ENCODE results near the gene PNPLA1. TPM values are rescaled to one million over a fixed set of nuclear protein-coding genes. Genes with fewer than 3 reads are reported as not detected.

PNPLA1 gene
- total RNA-seq, 4 donors from 2014 or later, result not detected

DNA sequence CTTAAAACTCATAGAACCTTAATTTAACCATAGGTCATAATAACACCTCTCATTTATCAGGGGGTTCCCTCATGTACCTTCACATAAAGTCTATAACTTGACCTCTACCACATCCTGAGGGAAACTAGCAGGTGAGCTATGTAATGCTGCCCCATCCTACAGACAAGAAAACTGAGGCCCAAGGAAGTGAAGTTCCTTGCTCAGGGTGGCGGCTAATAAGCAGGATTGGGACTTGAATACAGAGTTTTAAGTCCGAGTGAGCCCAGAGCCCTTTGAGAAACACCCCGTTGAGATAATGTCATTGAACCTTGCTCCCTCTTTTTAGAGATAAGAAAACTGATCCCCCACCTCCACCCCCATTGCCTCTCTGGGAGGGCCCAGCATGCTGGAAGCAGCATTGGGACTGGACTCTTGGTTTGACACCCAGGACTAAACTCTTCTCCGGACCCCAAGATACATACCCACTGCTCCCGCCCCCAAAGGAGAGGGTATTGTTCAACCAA is 66.4 kb downstream of the PNPLA1 start:
- TF ChIP-seq, protein P1, sequence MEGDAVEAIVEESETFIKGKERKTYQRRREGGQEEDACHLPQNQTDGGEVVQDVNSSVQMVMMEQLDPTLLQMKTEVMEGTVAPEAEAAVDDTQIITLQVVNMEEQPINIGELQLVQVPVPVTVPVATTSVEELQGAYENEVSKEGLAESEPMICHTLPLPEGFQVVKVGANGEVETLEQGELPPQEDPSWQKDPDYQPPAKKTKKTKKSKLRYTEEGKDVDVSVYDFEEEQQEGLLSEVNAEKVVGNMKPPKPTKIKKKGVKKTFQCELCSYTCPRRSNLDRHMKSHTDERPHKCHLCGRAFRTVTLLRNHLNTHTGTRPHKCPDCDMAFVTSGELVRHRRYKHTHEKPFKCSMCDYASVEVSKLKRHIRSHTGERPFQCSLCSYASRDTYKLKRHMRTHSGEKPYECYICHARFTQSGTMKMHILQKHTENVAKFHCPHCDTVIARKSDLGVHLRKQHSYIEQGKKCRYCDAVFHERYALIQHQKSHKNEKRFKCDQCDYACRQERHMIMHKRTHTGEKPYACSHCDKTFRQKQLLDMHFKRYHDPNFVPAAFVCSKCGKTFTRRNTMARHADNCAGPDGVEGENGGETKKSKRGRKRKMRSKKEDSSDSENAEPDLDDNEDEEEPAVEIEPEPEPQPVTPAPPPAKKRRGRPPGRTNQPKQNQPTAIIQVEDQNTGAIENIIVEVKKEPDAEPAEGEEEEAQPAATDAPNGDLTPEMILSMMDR (IDR thresholded peaks at IDR 0.05; ENCODE audit: low read depth), result no peak

DNA sequence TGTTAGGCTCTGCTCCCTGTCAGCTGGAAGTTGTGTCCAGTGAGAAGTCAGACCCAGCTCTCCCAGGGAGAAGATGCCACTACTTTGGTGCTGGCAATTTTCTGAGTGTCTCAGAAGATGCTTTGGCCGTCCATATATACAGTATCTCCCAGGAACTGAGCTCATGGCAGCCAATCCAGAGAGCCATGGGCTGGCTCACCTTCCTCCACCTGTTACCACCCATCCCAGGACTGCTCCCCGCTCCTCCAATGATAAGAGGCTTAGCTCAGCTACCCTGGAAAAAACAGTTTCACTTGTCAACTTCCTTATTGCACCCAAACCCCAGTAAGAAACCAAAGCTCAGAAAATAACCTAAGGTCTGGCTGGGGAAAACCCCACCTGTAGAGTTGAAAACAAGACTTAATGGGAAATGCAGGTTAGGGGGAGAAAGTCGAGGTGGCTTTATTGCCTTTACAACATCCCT is 67.0 kb downstream of the PNPLA1 start, which contains the start of gene BNIP5:
BNIP5 (minus strand) TSS at position 110 of the 463 bp plus-strand sequence. CDS start 6,198 bp downstream, outside the sequence.
- TF ChIP-seq, protein P1 (IDR thresholded peaks at IDR 0.05; ENCODE audit: low read depth), result no peak

DNA sequence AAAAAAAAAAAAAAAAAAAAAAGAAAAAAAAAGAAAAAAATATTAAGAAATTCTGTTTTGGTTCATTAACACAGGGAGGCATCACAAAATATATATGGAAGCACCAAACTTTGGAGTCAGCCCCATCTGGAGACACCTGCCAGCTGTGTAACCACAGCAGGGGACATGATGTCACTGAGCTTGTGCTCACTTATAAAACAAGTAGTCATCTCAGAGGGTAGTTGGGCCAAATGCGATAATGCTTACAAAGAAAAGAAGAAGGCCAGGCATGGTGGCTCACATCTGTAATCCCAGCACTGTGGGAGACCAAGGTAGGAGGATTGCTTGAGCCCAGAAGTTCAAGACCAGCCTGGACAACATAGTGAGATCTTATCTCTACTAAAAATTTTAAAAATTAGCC is 68.0 kb downstream of the PNPLA1 start:
- TF ChIP-seq, protein P1 (IDR thresholded peaks at IDR 0.05; ENCODE audit: low read depth), result no peak

DNA sequence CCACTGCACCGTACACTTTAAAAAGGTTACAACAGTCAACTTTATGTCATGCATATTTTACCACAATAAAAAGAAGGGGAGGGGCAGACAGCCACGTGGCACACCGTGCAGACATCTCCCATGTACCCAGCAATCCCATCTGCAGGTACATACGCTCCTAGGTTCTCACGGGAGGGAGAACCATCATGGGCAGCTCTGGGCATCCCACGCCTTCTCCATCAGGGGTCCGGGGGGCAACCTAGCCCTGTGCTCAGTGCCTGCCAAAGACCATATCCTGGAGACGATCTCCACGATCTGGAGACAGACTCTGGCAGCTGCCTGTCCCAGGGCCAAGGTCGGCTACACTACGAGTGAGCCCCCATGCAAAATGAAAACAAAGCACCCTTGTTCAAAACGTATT is 69.3 kb downstream of the PNPLA1 start:
- TF ChIP-seq, protein P1 (IDR thresholded peaks at IDR 0.05; ENCODE audit: low read depth), result no peak

DNA sequence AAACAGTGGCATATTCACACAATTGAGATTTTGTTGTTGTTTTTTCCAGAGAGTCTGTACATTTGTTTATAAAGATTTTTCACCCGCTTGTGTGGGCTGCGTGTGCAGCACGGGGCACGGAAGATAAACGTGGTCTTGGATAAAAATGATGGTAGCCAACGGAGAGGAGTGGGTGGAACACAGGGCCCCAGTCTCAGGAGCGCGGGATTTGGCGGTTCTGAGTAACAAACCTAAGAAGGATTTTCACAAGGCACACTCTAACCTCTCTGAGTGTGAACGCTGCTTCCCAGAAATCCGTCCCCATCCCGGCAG is 70.4 kb downstream of the PNPLA1 start:
- TF ChIP-seq, protein P1 (IDR thresholded peaks at IDR 0.05; ENCODE audit: low read depth), result no peak

DNA sequence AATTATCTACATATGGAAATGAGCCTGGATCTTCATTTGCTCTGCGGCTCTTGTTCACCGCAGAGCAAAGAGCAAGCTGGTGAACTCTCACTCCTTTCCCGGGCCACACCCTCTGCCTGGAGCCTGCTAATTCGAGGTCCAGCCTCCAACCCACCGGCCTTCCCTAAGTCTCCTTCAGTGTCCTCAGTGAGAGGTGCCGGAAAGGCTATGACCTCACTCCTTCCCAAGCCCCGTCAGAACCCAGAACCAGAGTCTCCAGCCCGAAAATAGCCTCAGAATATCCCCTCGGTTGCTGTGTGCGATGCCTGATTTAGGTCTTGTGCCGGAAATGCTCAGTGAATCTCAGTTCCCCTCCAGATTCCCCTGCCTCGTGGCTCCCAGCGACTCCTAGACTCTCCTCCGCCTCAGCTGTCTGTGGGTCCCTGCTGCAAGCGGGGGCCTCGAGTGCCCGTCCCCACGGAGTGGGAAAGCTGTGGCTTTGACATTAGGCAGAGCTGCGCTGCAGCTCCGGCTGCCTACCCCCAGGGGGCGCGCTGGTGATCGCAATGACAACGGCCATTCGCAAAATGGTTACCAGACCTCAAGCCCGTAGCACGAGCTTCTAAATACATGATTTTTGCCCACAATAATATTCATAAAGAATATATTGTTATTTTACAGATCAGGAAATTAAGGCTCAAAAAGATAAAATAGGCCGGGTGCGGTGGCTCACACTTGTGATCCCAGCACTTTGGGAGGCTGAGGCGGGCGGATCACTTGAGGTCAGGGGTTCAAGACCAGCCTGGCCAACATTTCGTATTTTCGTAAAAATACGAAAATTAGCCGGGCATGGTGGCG is 71.0 kb downstream of the PNPLA1 start:
- TF ChIP-seq, protein P1 (IDR thresholded peaks at IDR 0.05; ENCODE audit: low read depth), result no peak

DNA sequence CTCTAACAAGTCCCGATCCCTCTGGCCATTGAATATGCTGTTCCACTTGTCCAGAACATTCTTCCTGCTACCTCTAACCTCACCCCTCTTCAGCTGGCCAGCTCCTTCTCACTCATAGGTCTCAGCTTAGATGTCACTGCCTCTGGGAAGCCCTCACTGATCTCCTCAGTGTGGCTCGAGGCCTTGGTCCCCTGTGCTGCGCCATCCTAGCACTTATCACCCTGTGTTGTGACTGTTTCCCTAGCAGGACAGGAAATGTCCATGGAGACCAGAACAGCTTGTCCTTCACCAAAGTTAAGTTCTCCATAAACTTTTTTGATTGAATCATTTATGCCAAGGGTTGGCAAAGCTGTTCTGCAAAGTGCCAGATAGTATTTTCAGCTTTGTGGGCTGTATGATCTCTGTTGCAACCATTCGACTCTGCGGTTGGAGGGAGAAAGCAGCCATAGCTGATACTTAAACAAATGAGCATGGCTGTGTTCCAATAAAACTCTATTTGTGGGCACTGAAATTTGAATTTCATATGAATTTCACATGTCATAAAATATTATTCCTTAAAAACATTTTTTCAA is 73.3 kb downstream of the PNPLA1 start:
- TF ChIP-seq, protein P1 (IDR thresholded peaks at IDR 0.05; ENCODE audit: low read depth), result no peak

All from subcutaneous adipose tissue (tissue), 4 donors.